ENCODE measurements around the gene FKBP8.
"Not testable (repeated sequence)": the region's sequence is repeated elsewhere in the genome, so short reads cannot be mapped to it uniquely, and the experiment has no call there.

FKBP8 gene

GRCh38 chr19:18558202-18558555 is 14.8 kb upstream of the FKBP8 start:
- no peak for DNase-seq

- DNase-seq, result peak; percentile 95
Observed at GRCh38 chr19:18557411-18558201, 14.2 kb upstream of the FKBP8 start, which contains the start of gene KXD1. TSS of gene KXD1 (plus strand) at chr19:18557870. CDS start at chr19:18562057, 4,187 bp downstream.

- no peak for DNase-seq
Observed at GRCh38 chr19:18551631-18552030, 8.3 kb upstream of the FKBP8 start.

GRCh38 chr19:18543814-18544475 is 572 bp upstream of the FKBP8 start:
- DNase-seq, result peak; percentile 59

- peak; percentile 16 for DNase-seq
Observed at GRCh38 chr19:18541992-18542940, 1.1 kb downstream of the FKBP8 start.

- no peak for DNase-seq
Observed at GRCh38 chr19:18541258-18541991, 1.9 kb downstream of the FKBP8 start.

- DNase-seq, result not testable (repeated sequence)
Observed at GRCh38 chr19:18540200-18540599, 3.2 kb downstream of the FKBP8 start.

- DNase-seq, result no peak
Observed at GRCh38 chr19:18539372-18539771, 4.0 kb downstream of the FKBP8 start.

- DNase-seq, result no peak
Observed at GRCh38 chr19:18538115-18538514, 5.3 kb downstream of the FKBP8 start.

- no peak for DNase-seq
Observed at GRCh38 chr19:18537431-18537830, 5.9 kb downstream of the FKBP8 start.

GRCh38 chr19:18536475-18536874 is 6.9 kb downstream of the FKBP8 start:
- DNase-seq, result no peak

GRCh38 chr19:18533058-18533457 is 10.3 kb downstream of the FKBP8 start:
- no peak for DNase-seq

- no peak for DNase-seq
Observed at GRCh38 chr19:18532168-18532890, 11.0 kb downstream of the FKBP8 start.

- DNase-seq, result no peak
Observed at GRCh38 chr19:18531485-18531884, 11.9 kb downstream of the FKBP8 start.

GRCh38 chr19:18529782-18530181 is 13.6 kb downstream of the FKBP8 start:
- DNase-seq, result no peak

GRCh38 chr19:18526316-18526715 is 17.1 kb downstream of the FKBP8 start:
- no peak for DNase-seq

GRCh38 chr19:18523841-18524240 is 19.5 kb downstream of the FKBP8 start:
- no peak for DNase-seq

GRCh38 chr19:18522862-18523440 is 20.4 kb downstream of the FKBP8 start:
- DNase-seq, result not testable (repeated sequence)

GRCh38 chr19:18522124-18522861 is 21.1 kb downstream of the FKBP8 start:
- peak; percentile 100 for DNase-seq

GRCh38 chr19:18521692-18522123 is 21.7 kb downstream of the FKBP8 start, which contains the start of gene ELL:
TSS of gene ELL (minus strand) at chr19:18522070. CDS start at chr19:18522055, 15 bp downstream.
- DNase-seq, result no peak

Measured in T-helper 9 cell (primary cell).